Vagina (tissue), 2 donors: ENCODE data around the gene TUBGCP2.

Experiments
- CTCF ChIP-seq, 3 experiments: fragments of 450-650 bp in 2 of 3; fragments of 200-600 bp in 1 of 3; sonication (generic) in 1 of 3; IDR thresholded peaks; one replicate each; pipeline ENCODE4 v1.5.1; 2017 to 2019; ENCODE audit warnings: antibody characterized with exemption in 3 of 3, mild to moderate bottlenecking in 2 of 3, moderate library complexity in 2 of 3
- POLR2AphosphoS5 ChIP-seq, 2 donors: sonication (generic); formaldehyde crosslinking; IDR thresholded peaks; one replicate each; pipeline ENCODE4 v1.9.0; 2017; ENCODE audit warnings: antibody characterized with exemption in 2 of 2, mild to moderate bottlenecking in 2 of 2, low read depth in 1 of 2; ENCODE audit not compliant: insufficient read depth in 1 of 2

GRCh38 chr10:133311570-133311969 is 2.9 kb upstream of the TUBGCP2 start:
- TF ChIP-seq POLR2AphosphoS5 (IDR thresholded peaks at IDR 0.05; ENCODE audit: insufficient read depth in 1 of 2, low read depth in 1 of 2) (no peak), CTCF (IDR thresholded peaks at IDR 0.05) (no peak)
